ENCODE measurements around the gene COL7A1. TPM values are rescaled to one million over a fixed set of nuclear protein-coding genes. Genes with fewer than 3 reads are reported as not detected.

Gene COL7A1
- total and polyA plus RNA-seq, 2 of the 8 experiments (the other 6 are each of a cell fraction or from before 2014, with no cell fraction given): 10.7 to 13.9 TPM

DNA sequence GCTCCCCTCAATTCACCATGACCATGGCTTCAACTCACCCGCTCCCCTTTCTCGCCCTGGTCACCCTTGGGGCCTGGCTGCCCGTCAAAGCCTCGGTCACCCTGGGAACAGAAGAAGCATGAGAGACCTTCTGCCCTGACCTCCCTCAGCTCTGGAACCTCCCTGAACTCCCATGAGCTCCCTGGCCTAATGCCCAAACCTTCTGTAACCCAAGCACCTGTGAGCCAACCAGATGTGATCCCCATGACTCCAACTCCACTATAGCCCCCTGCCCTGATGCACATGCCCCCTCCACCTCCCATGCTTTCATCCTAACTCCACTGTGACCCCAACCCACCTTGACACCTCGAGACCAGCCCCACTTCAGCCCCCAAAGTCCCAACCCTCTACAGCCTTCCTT is 28.0 kb downstream of the COL7A1 start:
- Histone ChIP-seq H3K27me3 (replicated peaks in 1 of 4; ENCODE audit: control insufficient read depth in 3 of 4, extremely low read depth in 1 of 4, insufficient read depth in 3 of 4, low read length in 3 of 4) (no peaks in the 10 kb centered on the region), H3K14ac (ENCODE audit: insufficient read length) (no peak overlapping the region), H2BK120ac (replicated peaks; ENCODE audit: low read depth, low read length) (no peak overlapping the region), H4K20me1 (replicated peaks in 1 of 2; ENCODE audit: control insufficient read depth in 1 of 2, insufficient read depth in 2 of 2, low read length in 2 of 2) (no peaks in the 10 kb centered on the region), H2BK20ac (ENCODE audit: low read length) (no peak overlapping the region), H2AFZ (ENCODE audit: low read length) (no peak overlapping the region), H3K79me1 (ENCODE audit: low read depth, low read length) (no peaks in the 10 kb centered on the region), H3K18ac (ENCODE audit: extremely low read depth, low read length) (no peak overlapping the region), H2BK12ac (ENCODE audit: low read depth, low read length) (no peak overlapping the region), H2AK5ac (ENCODE audit: low read depth, low read length) (no peak overlapping the region), H4K91ac (replicated peaks; ENCODE audit: insufficient read length, low read length) (no peak overlapping the region), H3K9ac (replicated peaks in 1 of 4; ENCODE audit: extremely low read depth in 1 of 4, low read depth in 3 of 4, low read length in 3 of 4) (no peak overlapping the region), H2BK15ac (ENCODE audit: low read length) (no peak overlapping the region), H4K5ac (ENCODE audit: insufficient read length, low read depth, low read length) (no peak overlapping the region), H3K23ac (ENCODE audit: insufficient read length) (no peak overlapping the region), H2BK5ac (ENCODE audit: low read depth, low read length) (no peak overlapping the region), H3K4me3 (ENCODE audit: extremely low read depth in 1 of 4, insufficient read depth in 2 of 4, low read depth in 3 of 4, low read length in 4 of 4) (no peak overlapping the region), H3K79me2 (ENCODE audit: control insufficient read depth in 1 of 2, insufficient read depth in 2 of 2, low read length in 2 of 2) (no peaks in the 10 kb centered on the region), H3K36me3 (ENCODE audit: control insufficient read depth in 2 of 4, insufficient read depth in 4 of 4, low read length in 3 of 4) (no peaks in the 10 kb centered on the region), H3K56ac (replicated peaks; ENCODE audit: insufficient read length, low read depth, low read length) (no peak overlapping the region), H3K9me3 (ENCODE audit: insufficient read depth in 2 of 2, low read depth in 1 of 2, low read length in 1 of 2) (no peaks in the 10 kb centered on the region), H4K8ac (ENCODE audit: extremely low read depth, insufficient read depth, low read length) (no peak overlapping the region), H3K27ac (ENCODE audit: low read depth, low read length) (no peak overlapping the region), H3K4me2 (ENCODE audit: insufficient read depth in 1 of 2, low read depth in 2 of 2, low read length in 2 of 2) (no peak overlapping the region), H3K23me2 (ENCODE audit: low read depth, low read length) (no peaks in the 10 kb centered on the region), H3K4me1 (replicated peaks in 1 of 4; ENCODE audit: control insufficient read depth in 3 of 4, insufficient read depth in 4 of 4, low read length in 3 of 4) (peaks cover 0 to 8% (median 3%) of the 10 kb centered on the region in 4 experiments; a peak in 5 of 7 replicates), H3K4ac (replicated peaks; ENCODE audit: insufficient read length, low read depth, low read length) (no peak overlapping the region)
- ChIA-PET POLR2A (ENCODE audit: partially characterized antibody) (interaction anchor here (1.0 to 2.2 kb wide), 4 partner anchors 9 to 385 kb away, joined by 3 to 9 read pairs (median 6); partner anchors contain the start of genes CELSR3 and PFKFB4), CTCF (ENCODE audit: partially characterized antibody) (interaction anchor here (0.6 to 1.7 kb wide), 5 partner anchors 9 to 101 kb away, joined by 3 to 8 read pairs (median 4); partner anchors contain the start of gene PFKFB4)
- FAIRE-seq (no peak), DNase-seq (ENCODE audit: low read depth in 1 of 2, low spot score in 2 of 2) (no peak)
- WGBS, 2 experiments (ENCODE audit: extremely low coverage in 1 of 2, insufficient coverage in 1 of 2, insufficient read length in 1 of 2, insufficient replicate concordance in 2 of 2, low coverage in 1 of 2, low lambda C conversion rate in 2 of 2, missing lambda C conversion rate in 1 of 2): 100% methylated on average over 5 of the region's 5 CpGs; no CpG with 5 or more reads in 1 of the 2 experiments
- TF ChIP-seq KDM1A (IDR thresholded peaks at IDR 0.05; ENCODE audit: borderline replicate concordance, low read length): no peak
- no peak for TF ChIP-seq ZNF274 (IDR thresholded peaks at IDR 0.05; ENCODE audit: borderline replicate concordance, extremely low read depth, low read length)
- TF ChIP-seq, protein P1, sequence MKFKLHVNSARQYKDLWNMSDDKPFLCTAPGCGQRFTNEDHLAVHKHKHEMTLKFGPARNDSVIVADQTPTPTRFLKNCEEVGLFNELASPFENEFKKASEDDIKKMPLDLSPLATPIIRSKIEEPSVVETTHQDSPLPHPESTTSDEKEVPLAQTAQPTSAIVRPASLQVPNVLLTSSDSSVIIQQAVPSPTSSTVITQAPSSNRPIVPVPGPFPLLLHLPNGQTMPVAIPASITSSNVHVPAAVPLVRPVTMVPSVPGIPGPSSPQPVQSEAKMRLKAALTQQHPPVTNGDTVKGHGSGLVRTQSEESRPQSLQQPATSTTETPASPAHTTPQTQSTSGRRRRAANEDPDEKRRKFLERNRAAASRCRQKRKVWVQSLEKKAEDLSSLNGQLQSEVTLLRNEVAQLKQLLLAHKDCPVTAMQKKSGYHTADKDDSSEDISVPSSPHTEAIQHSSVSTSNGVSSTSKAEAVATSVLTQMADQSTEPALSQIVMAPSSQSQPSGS (IDR thresholded peaks at IDR 0.05; ENCODE audit: low read length): no peak
- TF ChIP-seq POLR2AphosphoS5 (IDR thresholded peaks at IDR 0.05; ENCODE audit: low read depth, low read length): no peak
- no peak for TF ChIP-seq CREB1 (IDR thresholded peaks at IDR 0.05)
- TF ChIP-seq CTBP2 (IDR thresholded peaks at IDR 0.05; ENCODE audit: borderline replicate concordance, insufficient read depth, insufficient read length, low read length): no peak
- no peak for TF ChIP-seq CBX8 (IDR thresholded peaks at IDR 0.05; ENCODE audit: borderline replicate concordance, low read depth, low read length)
- TF ChIP-seq CHD2 (IDR thresholded peaks at IDR 0.05; ENCODE audit: low read length): no peak
- no peak for TF ChIP-seq GTF2F1 (IDR thresholded peaks at IDR 0.05; ENCODE audit: borderline replicate concordance, low read depth, low read length)
- no peak for TF ChIP-seq FOSL1 (IDR thresholded peaks at IDR 0.05; ENCODE audit: insufficient read depth, low read depth, low read length)
- no peak for TF ChIP-seq E2F6 (IDR thresholded peaks at IDR 0.05)
- TF ChIP-seq TBP (IDR thresholded peaks at IDR 0.05; ENCODE audit: low read depth, low read length): no peak

Measured in H1 (cell line).